Stimulated activated naive CD4-positive, alpha-beta T cell treated with Interleukin-2 at 50 U/mL for 16 hours (primary cell): ENCODE results near the gene LIN37.
A peak's percentile ranks its signal among the peaks of the same experiment; 100 is the strongest.

ENCODE experiments used
- DNase-seq: peaks from one replicate; lab custom pipeline; 2025; lab: John Stamatoyannopoulos, UW

LIN37 gene

GRCh38 chr19:35734889-35735288 is 13.5 kb upstream of the LIN37 start:
- DNase-seq, result no peak

- no peak for DNase-seq
Measured at GRCh38 chr19:35736913-35737886, 11.2 kb upstream of the LIN37 start.

GRCh38 chr19:35738021-35738886 is 10.1 kb upstream of the LIN37 start:
- no peak for DNase-seq

- DNase-seq, result no peak
Measured at GRCh38 chr19:35738887-35739229, 9.5 kb upstream of the LIN37 start.

GRCh38 chr19:35739275-35740107 is 8.9 kb upstream of the LIN37 start:
- DNase-seq, result no peak

GRCh38 chr19:35740108-35740422 is 8.3 kb upstream of the LIN37 start:
- DNase-seq, result peak; percentile 58

- peak; percentile 96 for DNase-seq
Measured at GRCh38 chr19:35740423-35741202, 7.8 kb upstream of the LIN37 start.

- DNase-seq, result no peak
Measured at GRCh38 chr19:35741203-35741515, 7.2 kb upstream of the LIN37 start.

GRCh38 chr19:35742121-35742724 is 6.2 kb upstream of the LIN37 start, which contains the start of gene IGFLR1:
Gene IGFLR1, minus strand, starts transcription at chr19:35742452. Its CDS starts 1,272 bp downstream, at chr19:35741180.
- DNase-seq, result peak; percentile 76

- no peak for DNase-seq
Measured at GRCh38 chr19:35743640-35744429, 4.5 kb upstream of the LIN37 start.

GRCh38 chr19:35744430-35745327 is 3.7 kb upstream of the LIN37 start:
- DNase-seq, result peak; percentile 91

- DNase-seq, result peak; percentile 93
Measured at GRCh38 chr19:35745328-35746086, 2.9 kb upstream of the LIN37 start, which contains the start of the genes PSENEN and U2AF1L4. Gene PSENEN, plus strand, starts transcription at chr19:35745651. Its CDS starts 280 bp downstream, at chr19:35745931. Gene U2AF1L4, minus strand, starts transcription at chr19:35745418. Its CDS starts 27 bp downstream, at chr19:35745391.

- DNase-seq, result no peak
Measured at GRCh38 chr19:35746087-35746462, 2.3 kb upstream of the LIN37 start.

- DNase-seq, result no peak
Measured at GRCh38 chr19:35746531-35746930, 1.8 kb upstream of the LIN37 start.

GRCh38 chr19:35750167-35750566 is 1.8 kb downstream of the LIN37 start:
- no peak for DNase-seq

GRCh38 chr19:35751839-35752745 is 3.7 kb downstream of the LIN37 start:
- no peak for DNase-seq

GRCh38 chr19:35752746-35753350 is 4.5 kb downstream of the LIN37 start:
- DNase-seq, result no peak
